GM21529 (cell line): ENCODE measurements around the gene DDI2.
"Not testable (repeated sequence)": the region's sequence is repeated elsewhere in the genome, so short reads cannot be mapped to it uniquely, and the experiment has no call there.

Experiments
- ATAC-seq: cut with Tn5 transposase; IDR thresholded peaks from one replicate; pipeline ENCODE4 v1.9.1; 2021; ENCODE audit not compliant: unreplicated experiment

DDI2 gene

GRCh38 chr1:15633756-15634420 lies 16.6 kb downstream of the DDI2 start:
- ATAC-seq, result no peak

GRCh38 chr1:15636436-15636835 lies 19.2 kb downstream of the DDI2 start:
- ATAC-seq, result no peak

GRCh38 chr1:15637826-15638225 lies 20.6 kb downstream of the DDI2 start:
- ATAC-seq, result no peak

- no peak for ATAC-seq
Measured at GRCh38 chr1:15639262-15639661, 22.0 kb downstream of the DDI2 start.

- no peak for ATAC-seq
Measured at GRCh38 chr1:15639931-15640330, 22.7 kb downstream of the DDI2 start.

GRCh38 chr1:15640667-15641066 lies 23.4 kb downstream of the DDI2 start:
- ATAC-seq, result no peak

GRCh38 chr1:15649937-15650336 lies 32.7 kb downstream of the DDI2 start:
- ATAC-seq, result no peak

- ATAC-seq, result no peak
Measured at GRCh38 chr1:15650433-15650832, 33.2 kb downstream of the DDI2 start.

- not testable (repeated sequence) for ATAC-seq
Measured at GRCh38 chr1:15652130-15652529, 34.9 kb downstream of the DDI2 start.

- ATAC-seq, result no peak
Measured at GRCh38 chr1:15654091-15654690, 36.9 kb downstream of the DDI2 start.

GRCh38 chr1:15656464-15656863 lies 39.2 kb downstream of the DDI2 start:
- ATAC-seq, result no peak

GRCh38 chr1:15657021-15657420 lies 39.8 kb downstream of the DDI2 start:
- ATAC-seq, result no peak

GRCh38 chr1:15660151-15660550 lies 42.9 kb downstream of the DDI2 start:
- ATAC-seq, result no peak

GRCh38 chr1:15662477-15662876 lies 45.2 kb downstream of the DDI2 start:
- no peak for ATAC-seq

GRCh38 chr1:15663925-15664324 lies 46.7 kb downstream of the DDI2 start:
- no peak for ATAC-seq

GRCh38 chr1:15667362-15667761 lies 50.1 kb downstream of the DDI2 start:
- ATAC-seq, result no peak

GRCh38 chr1:15668089-15668754 lies 51.0 kb downstream of the DDI2 start:
- no peak for ATAC-seq

- ATAC-seq, result no peak
Measured at GRCh38 chr1:15669074-15669473, 51.8 kb downstream of the DDI2 start.

GRCh38 chr1:15669864-15670263 lies 52.6 kb downstream of the DDI2 start:
- no peak for ATAC-seq

- ATAC-seq, result no peak
Measured at GRCh38 chr1:15671430-15671829, 54.2 kb downstream of the DDI2 start.

- ATAC-seq, result no peak
Measured at GRCh38 chr1:15674386-15675159, 57.3 kb downstream of the DDI2 start.

GRCh38 chr1:15676010-15676409 lies 58.8 kb downstream of the DDI2 start:
- ATAC-seq, result no peak
